Urothelium cell line (cell line): ENCODE measurements around the gene KIF16B.

Experiments
- DNase-seq: peaks from one replicate; pipeline ENCODE4 v3.0.0; 2011; ENCODE audit warnings: low spot score, mixed read lengths
- FAIRE-seq: peaks from 2 replicates; lab custom pipeline; 2011; peaks lifted over from hg19 to GRCh38; lab: Jason Lieb, UNC

KIF16B gene

GRCh38 chr20:16224836-16225235 lies 348.4 kb downstream of the KIF16B start:
- FAIRE-seq (no peak), DNase-seq (no peak)

GRCh38 chr20:16222859-16223411 lies 350.3 kb downstream of the KIF16B start:
- FAIRE-seq = no peak
- peak; percentile 57 for DNase-seq
